ENCODE measurements around the gene RPS2. TPM values are rescaled to one million over a fixed set of nuclear protein-coding genes. Genes with fewer than 3 reads are reported as not detected.
A peak's percentile ranks its signal among the peaks of the same experiment; 100 is the strongest.

Gene RPS2
- total and polyA plus RNA-seq, 2 of the 8 experiments (the other 6 are each of a cell fraction or from before 2014, with no cell fraction given): 4,042 to 16,783 TPM

DNA sequence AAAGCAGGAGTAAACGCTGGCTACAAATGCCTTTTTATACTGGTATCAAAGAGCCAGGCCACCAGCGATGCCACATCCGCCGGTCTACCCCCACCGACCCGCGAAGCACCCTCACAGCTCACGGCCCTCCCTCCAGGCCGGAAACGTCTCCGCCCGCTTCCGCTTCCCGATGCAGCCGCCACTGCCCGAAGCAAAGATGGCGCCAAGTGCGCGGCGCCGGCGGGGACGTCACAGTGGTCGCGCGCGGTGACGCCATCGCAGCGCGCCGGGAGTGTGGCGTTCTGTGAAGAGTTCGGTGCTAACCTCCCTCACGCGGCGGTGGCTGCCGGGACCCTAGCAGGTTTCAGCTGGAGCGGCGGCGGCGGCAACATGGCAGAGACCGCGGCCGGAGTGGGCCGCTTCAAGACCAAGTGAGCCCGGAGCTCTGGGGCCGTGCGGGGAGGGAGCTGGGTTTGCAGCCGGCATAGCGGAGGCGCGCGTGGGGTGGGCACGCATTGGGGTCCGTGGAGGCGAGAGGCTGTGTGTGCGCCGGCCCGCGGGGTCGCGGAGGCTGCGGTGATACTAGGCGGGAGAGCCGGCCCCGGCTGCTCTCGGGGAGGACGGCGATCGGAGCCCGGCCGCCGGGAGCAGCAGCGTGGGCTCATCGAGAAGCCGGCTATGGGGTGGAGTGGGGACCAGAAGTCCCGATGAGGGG is 7.3 kb upstream of the RPS2 start, which contains the start of gene TBL3:
TBL3 (plus strand) TSS at position 258 of the 694 bp plus-strand sequence; CDS start at position 370, 112 bp downstream.
- peak within 1 kb of the TSS; percentile 83 to 93 (median 89) for H3K4me3 ChIP-seq (ENCODE audit: extremely low read depth in 1 of 4, insufficient read depth in 2 of 4, low read depth in 3 of 4, low read length in 4 of 4)
- peak within 1 kb of the TSS; percentile 95 for H4K91ac ChIP-seq (replicated peaks; ENCODE audit: insufficient read length, low read length)
- peak within 1 kb of the TSS; percentile 95; the same call in 1 of the 2 replicates for H2BK12ac ChIP-seq (ENCODE audit: low read depth, low read length)
- peaks cover 2 to 21% of the 10 kb centered on the region in 2 experiments for H4K20me1 ChIP-seq (replicated peaks in 1 of 2; ENCODE audit: control insufficient read depth in 1 of 2, insufficient read depth in 2 of 2, low read length in 2 of 2)
- 2% methylated on average over 59 of the region's 78 CpGs; no CpG with 5 or more reads in 1 of the 2 experiments for WGBS, 2 experiments (ENCODE audit: extremely low coverage in 1 of 2, insufficient coverage in 1 of 2, insufficient read length in 1 of 2, insufficient replicate concordance in 2 of 2, low coverage in 1 of 2, low lambda C conversion rate in 2 of 2, missing lambda C conversion rate in 1 of 2)
- peaks cover 12% of the 10 kb centered on the region; the same call in 1 of the 2 replicates for H3K79me1 ChIP-seq (ENCODE audit: low read depth, low read length)
- H2AK5ac ChIP-seq (ENCODE audit: low read depth, low read length): no peak within 1 kb of the TSS
- ChIA-PET POLR2A (ENCODE audit: partially characterized antibody) (interaction anchor here (0.9 to 17.4 kb wide), 10 partner anchors 11 to 984 kb away, joined by 3 to 736 read pairs (median 5); partner anchors contain the start of genes EME2, GFER, MRPS34 and NDUFB10), CTCF (ENCODE audit: partially characterized antibody) (interaction anchor here (0.8 to 2.1 kb wide), 5 partner anchors 12 to 48 kb away, joined by 3 to 8 read pairs (median 5); partner anchors contain the start of gene NDUFB10)
- H3K18ac ChIP-seq (ENCODE audit: extremely low read depth, low read length): peak within 1 kb of the TSS; percentile 99
- peaks cover 10 to 23% (median 18%) of the 10 kb centered on the region in 4 experiments; a peak in 7 of 8 replicates for H3K36me3 ChIP-seq (ENCODE audit: control insufficient read depth in 2 of 4, insufficient read depth in 4 of 4, low read length in 3 of 4)
- no peak within 1 kb of the TSS for H3K23ac ChIP-seq (ENCODE audit: insufficient read length)
- H3K14ac ChIP-seq (ENCODE audit: insufficient read length): no peak within 1 kb of the TSS
- peak within 1 kb of the TSS; percentile 44; the same call in 1 of the 2 replicates for H3K27ac ChIP-seq (ENCODE audit: low read depth, low read length)
- H3K79me2 ChIP-seq (ENCODE audit: control insufficient read depth in 1 of 2, insufficient read depth in 2 of 2, low read length in 2 of 2): peaks cover 3 to 16% of the 10 kb centered on the region in 2 experiments; a peak in 2 of 4 replicates
- no peak for FAIRE-seq
- H2BK5ac ChIP-seq (ENCODE audit: low read depth, low read length): peak within 1 kb of the TSS; percentile 95
- no peaks in the 10 kb centered on the region for H3K9me3 ChIP-seq (ENCODE audit: insufficient read depth in 2 of 2, low read depth in 1 of 2, low read length in 1 of 2)
- H3K56ac ChIP-seq (replicated peaks; ENCODE audit: insufficient read length, low read depth, low read length): peak within 1 kb of the TSS; percentile 97
- peak within 1 kb of the TSS; percentile 87 for H2BK120ac ChIP-seq (replicated peaks; ENCODE audit: low read depth, low read length)
- H4K8ac ChIP-seq (ENCODE audit: extremely low read depth, insufficient read depth, low read length): peak within 1 kb of the TSS; percentile 95
- peaks cover 0 to 6% (median 5%) of the 10 kb centered on the region in 4 experiments; a peak in 5 of 7 replicates for H3K4me1 ChIP-seq (replicated peaks in 1 of 4; ENCODE audit: control insufficient read depth in 3 of 4, insufficient read depth in 4 of 4, low read length in 3 of 4)
- no peaks in the 10 kb centered on the region for H3K27me3 ChIP-seq (replicated peaks in 1 of 4; ENCODE audit: control insufficient read depth in 3 of 4, extremely low read depth in 1 of 4, insufficient read depth in 3 of 4, low read length in 3 of 4)
- peak within 1 kb of the TSS; percentile 95 for H3K4me2 ChIP-seq (ENCODE audit: insufficient read depth in 1 of 2, low read depth in 2 of 2, low read length in 2 of 2)
- peak within 1 kb of the TSS; percentile 6 for H3K4ac ChIP-seq (replicated peaks; ENCODE audit: insufficient read length, low read depth, low read length)
- H3K23me2 ChIP-seq (ENCODE audit: low read depth, low read length): peaks cover 8% of the 10 kb centered on the region
- peak within 1 kb of the TSS; percentile 43; the same call in 1 of the 2 replicates for H2BK20ac ChIP-seq (ENCODE audit: low read length)
- peak; percentile 82 to 99 for DNase-seq (ENCODE audit: low read depth in 1 of 2, low spot score in 2 of 2)
- no peak within 1 kb of the TSS for H2BK15ac ChIP-seq (ENCODE audit: low read length)
- H2AFZ ChIP-seq (ENCODE audit: low read length): peak within 1 kb of the TSS; percentile 54
- H4K5ac ChIP-seq (ENCODE audit: insufficient read length, low read depth, low read length): peak within 1 kb of the TSS; percentile 86
- peak within 1 kb of the TSS; percentile 78 to 90 (median 84) for H3K9ac ChIP-seq (replicated peaks in 1 of 4; ENCODE audit: extremely low read depth in 1 of 4, low read depth in 3 of 4, low read length in 3 of 4)

Measured in H1 (cell line).